ENCODE measurements around the gene RPL36A. TPM values are rescaled to one million over a fixed set of nuclear protein-coding genes. Genes with fewer than 3 reads are reported as not detected.
A peak's percentile ranks its signal among the peaks of the same experiment; 100 is the strongest.

Gene RPL36A
- total and polyA plus RNA-seq, 9 of the 15 experiments (the other 6 are each of a cell fraction or from before 2014, with no cell fraction given), result 412 to 4,539 (median 3,209) TPM

GRCh38 chrX:101407748-101408531, 17.1 kb downstream of the RPL36A start, which contains the start of the genes GLA and HNRNPH2 (continued):
- no peak for TF ChIP-seq E2F5 (CRISPR knock-in tag; IDR thresholded peaks at IDR 0.05)
- TF ChIP-seq RREB1 (CRISPR knock-in tag; IDR thresholded peaks at IDR 0.05), result no peak
- TF ChIP-seq SMAD4 (CRISPR knock-in tag; conservative IDR thresholded peaks at IDR 0.05), result peak; percentile 39; the same call in 1 of the 2 replicates
- TF ChIP-seq YBX1 (IDR thresholded peaks at IDR 0.05), result no peak
- TF ChIP-seq SMAD1 (IDR thresholded peaks at IDR 0.05; ENCODE audit: low read depth, low read length, partially characterized antibody), result no peak
- no peak for TF ChIP-seq NR4A1 (CRISPR knock-in tag; IDR thresholded peaks at IDR 0.05)
- TF ChIP-seq NR4A1 (tag; IDR thresholded peaks at IDR 0.05), result no peak
- TF ChIP-seq CBFA2T2 (conservative IDR thresholded peaks at IDR 0.05), result peak; percentile 97
- TF ChIP-seq ZNF586 (CRISPR knock-in tag; conservative IDR thresholded peaks at IDR 0.05), result no peak
- peak; percentile 99 for TF ChIP-seq TOE1 (IDR thresholded peaks at IDR 0.05; ENCODE audit: borderline replicate concordance)
- TF ChIP-seq TOE1 (CRISPR knock-in tag; IDR thresholded peaks at IDR 0.05; ENCODE audit: borderline replicate concordance, low read depth), result no peak
- TF ChIP-seq STAT6 (CRISPR knock-in tag; IDR thresholded peaks at IDR 0.05), result no peak
- TF ChIP-seq NR3C1 (CRISPR knock-in tag; IDR thresholded peaks at IDR 0.05), result no peak
- no peak for TF ChIP-seq PTBP1 (IDR thresholded peaks at IDR 0.05; ENCODE audit: low read depth, low read length)
- TF ChIP-seq RBFOX2 (IDR thresholded peaks at IDR 0.05; ENCODE audit: low read depth, low read length), result peak; percentile 77
- TF ChIP-seq KLF1 (tag; IDR thresholded peaks at IDR 0.05), result no peak

Data from K562 (cell line).